WTC11 (cell line): Measurements from ENCODE around the gene SPINT2. TPM values are rescaled to one million over a fixed set of nuclear protein-coding genes. Genes with fewer than 3 reads are reported as not detected.

ENCODE experiments used
- ATAC-seq: fragments of 200-7000 bp; cut with Tn5 transposase; 2 replicates; pipeline ENCODE4 v1.10.0; 2021; ENCODE audit warnings: mild to moderate bottlenecking, moderate library complexity
- CTCF ChIA-PET: fragments of 300-600 bp; sonication (Branson Sonifier 250); formaldehyde crosslinking; loops from one replicate; lab custom pipeline; 2021; ENCODE audit warnings: antibody characterized with exemption; lab: Charles Lee
- POLR2A ChIA-PET: fragments of 350-600 bp; sonication (Branson Sonifier 250); formaldehyde crosslinking; loops from one replicate; lab custom pipeline; 2021; ENCODE audit warnings: antibody characterized with exemption; lab: Charles Lee
- DNase-seq: peaks from one replicate; pipeline ENCODE4 v3.0.0; 2021; ENCODE audit warnings: low spot score
- H3K27ac Mint-ChIP-seq: 2 replicates; pipeline ENCODE4 v1.8.0; 2021; ENCODE audit warnings: mixed read lengths
- H3K27me3 Mint-ChIP-seq: 2 replicates; pipeline ENCODE4 v1.8.0; 2021; ENCODE audit warnings: low read depth, mild to moderate bottlenecking, moderate library complexity, mixed read lengths
- H3K36me3 Mint-ChIP-seq: 2 replicates; pipeline ENCODE4 v1.8.0; 2021; ENCODE audit warnings: mixed read lengths
- H3K4me1 Mint-ChIP-seq: 2 replicates; pipeline ENCODE4 v1.8.0; 2022; ENCODE audit warnings: mixed read lengths
- H3K4me3 Mint-ChIP-seq: 2 replicates; pipeline ENCODE4 v1.8.0; 2021; ENCODE audit warnings: mild to moderate bottlenecking, moderate library complexity, mixed read lengths
- H3K9me3 Mint-ChIP-seq: 2 replicates; pipeline ENCODE4 v1.8.0; 2021; ENCODE audit warnings: mixed read lengths
- AFF4 ChIP-seq: sonication (generic); formaldehyde crosslinking; IDR thresholded peaks from 2 replicates; pipeline ENCODE4 v1.8.1; 2023; ENCODE audit warnings: mild to moderate bottlenecking, missing genetic modification reagents, borderline replicate concordance
- E2F4 ChIP-seq: sonication (generic); formaldehyde crosslinking; IDR thresholded peaks from 2 replicates; pipeline ENCODE4 v1.8.1; 2022; ENCODE audit warnings: low read depth, mild to moderate bottlenecking, moderate library complexity, missing genetic modification reagents, borderline replicate concordance
- EMX1 ChIP-seq: fragments of 250-450 bp; sonication (Bioruptor Pico); IDR thresholded peaks from 2 replicates; pipeline ENCODE4 v1.8.0; 2021; ENCODE audit warnings: mild to moderate bottlenecking
- FOXK1 ChIP-seq: sonication (generic); formaldehyde crosslinking; IDR thresholded peaks from 2 replicates; pipeline ENCODE4 v1.8.0; 2022; ENCODE audit warnings: mild to moderate bottlenecking, moderate library complexity, missing genetic modification reagents
- GRHL2 ChIP-seq: fragments of 250-450 bp; sonication (Bioruptor Pico); IDR thresholded peaks from 2 replicates; pipeline ENCODE4 v1.8.0; 2022; ENCODE audit warnings: mild to moderate bottlenecking, moderate library complexity; ENCODE audit not compliant: insufficient replicate concordance, severe bottlenecking
- MXD4 ChIP-seq: fragments of 250-450 bp; sonication (Bioruptor Pico); IDR thresholded peaks from 2 replicates; pipeline ENCODE4 v1.8.0; 2021; ENCODE audit warnings: mild to moderate bottlenecking, moderate library complexity, borderline replicate concordance
- NR3C1 ChIP-seq: sonication (generic); formaldehyde crosslinking; conservative IDR thresholded peaks from 2 replicates; pipeline ENCODE4 v1.8.1; 2023; ENCODE audit warnings: low read depth, mild to moderate bottlenecking, missing genetic modification reagents
- RELA ChIP-seq: sonication (generic); formaldehyde crosslinking; IDR thresholded peaks from 2 replicates; pipeline ENCODE4 v1.8.1; 2022; ENCODE audit warnings: missing genetic modification reagents, mild to moderate bottlenecking, borderline replicate concordance
- SMAD3 ChIP-seq: sonication (generic); formaldehyde crosslinking; IDR thresholded peaks from 2 replicates; pipeline ENCODE4 v1.8.0; 2022; ENCODE audit warnings: missing genetic modification reagents, mild to moderate bottlenecking, borderline replicate concordance
- SP1 ChIP-seq: sonication (generic); formaldehyde crosslinking; conservative IDR thresholded peaks from 2 replicates; pipeline ENCODE4 v1.8.1; 2022; ENCODE audit warnings: missing genetic modification reagents
- TP53 ChIP-seq: sonication (generic); formaldehyde crosslinking; IDR thresholded peaks from 2 replicates; pipeline ENCODE4 v1.8.1; 2023; ENCODE audit warnings: mild to moderate bottlenecking, missing genetic modification reagents
- ZNF121 ChIP-seq: sonication (generic); formaldehyde crosslinking; IDR thresholded peaks from 2 replicates; pipeline ENCODE4 v1.8.0; 2023; ENCODE audit warnings: missing genetic modification reagents
- ZNF219 ChIP-seq: sonication (generic); formaldehyde crosslinking; IDR thresholded peaks from 2 replicates; pipeline ENCODE4 v1.8.0; 2023; ENCODE audit warnings: missing genetic modification reagents, mild to moderate bottlenecking, borderline replicate concordance
- ZNF671 ChIP-seq: fragments of 250-450 bp; sonication (Bioruptor Pico); IDR thresholded peaks from 2 replicates; pipeline ENCODE4 v1.8.0; 2021; ENCODE audit warnings: mild to moderate bottlenecking
- total RNA-seq: library from RNA; stranded (reverse); gene quantifications from 3 replicates; pipeline ENCODE4 v1.2.3, GENCODE V29; 2021
- TF ChIP-seq, protein P1 (sequence below): fragments of 250-450 bp; sonication (Bioruptor Pico); IDR thresholded peaks from 2 replicates; pipeline ENCODE4 v1.9.0; 2021; ENCODE audit warnings: mild to moderate bottlenecking
- TF ChIP-seq, protein P2 (sequence below): sonication (generic); formaldehyde crosslinking; IDR thresholded peaks from 2 replicates; pipeline ENCODE4 v1.8.0; 2022; ENCODE audit warnings: mild to moderate bottlenecking, missing genetic modification reagents
- TF ChIP-seq, protein P3 (sequence below): fragments of 200-600 bp; IDR thresholded peaks from 2 replicates; pipeline ENCODE4 v1.8.0; 2022; ENCODE audit warnings: antibody characterized with exemption
- TF ChIP-seq, protein P4 (sequence below): sonication (generic); formaldehyde crosslinking; IDR thresholded peaks from 2 replicates; pipeline ENCODE4 v1.8.0; 2022; ENCODE audit warnings: mild to moderate bottlenecking, missing genetic modification reagents

The SPINT2 gene
- total RNA-seq, 1 experiment from 2014 or later = 335 TPM

DNA sequence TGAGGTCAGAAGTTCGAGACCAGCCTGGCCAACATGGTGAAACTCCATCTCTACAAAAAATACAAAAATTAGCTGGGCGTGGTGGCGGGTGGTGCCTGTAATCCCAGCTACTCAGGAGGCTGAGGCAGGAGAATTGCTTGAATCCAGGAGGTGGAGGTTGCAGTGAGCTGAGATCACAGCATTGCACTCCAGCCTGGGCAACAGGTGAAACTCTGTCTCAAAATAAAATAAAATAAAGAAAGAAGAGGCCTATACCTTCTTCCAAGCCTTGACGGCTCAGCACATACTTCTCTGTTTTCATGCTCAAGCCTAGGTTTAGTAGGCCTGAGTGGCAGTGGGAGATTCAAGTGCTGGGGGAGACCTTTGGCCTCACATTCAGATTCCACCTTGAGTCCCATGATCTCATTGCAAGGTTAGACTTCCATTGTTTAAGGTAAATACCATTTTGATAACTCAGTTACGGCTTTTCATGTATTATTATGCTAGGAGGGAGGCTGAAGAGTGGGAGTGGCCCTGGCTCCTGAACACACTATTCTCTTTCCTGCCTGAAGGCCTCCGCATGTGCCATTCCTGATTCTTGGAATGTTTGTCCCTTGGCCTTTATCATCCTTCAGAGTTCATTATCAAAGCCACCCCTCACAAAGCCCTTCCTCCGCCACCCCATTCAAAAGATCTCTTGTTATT, 1.6 kb upstream of the SPINT2 start (continued):
- TF ChIP-seq, protein P1, sequence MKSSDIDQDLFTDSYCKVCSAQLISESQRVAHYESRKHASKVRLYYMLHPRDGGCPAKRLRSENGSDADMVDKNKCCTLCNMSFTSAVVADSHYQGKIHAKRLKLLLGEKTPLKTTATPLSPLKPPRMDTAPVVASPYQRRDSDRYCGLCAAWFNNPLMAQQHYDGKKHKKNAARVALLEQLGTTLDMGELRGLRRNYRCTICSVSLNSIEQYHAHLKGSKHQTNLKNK (CRISPR knock-in tag) = no peak
- no peak for TF ChIP-seq TP53 (CRISPR knock-in tag)
- TF ChIP-seq, protein P2, sequence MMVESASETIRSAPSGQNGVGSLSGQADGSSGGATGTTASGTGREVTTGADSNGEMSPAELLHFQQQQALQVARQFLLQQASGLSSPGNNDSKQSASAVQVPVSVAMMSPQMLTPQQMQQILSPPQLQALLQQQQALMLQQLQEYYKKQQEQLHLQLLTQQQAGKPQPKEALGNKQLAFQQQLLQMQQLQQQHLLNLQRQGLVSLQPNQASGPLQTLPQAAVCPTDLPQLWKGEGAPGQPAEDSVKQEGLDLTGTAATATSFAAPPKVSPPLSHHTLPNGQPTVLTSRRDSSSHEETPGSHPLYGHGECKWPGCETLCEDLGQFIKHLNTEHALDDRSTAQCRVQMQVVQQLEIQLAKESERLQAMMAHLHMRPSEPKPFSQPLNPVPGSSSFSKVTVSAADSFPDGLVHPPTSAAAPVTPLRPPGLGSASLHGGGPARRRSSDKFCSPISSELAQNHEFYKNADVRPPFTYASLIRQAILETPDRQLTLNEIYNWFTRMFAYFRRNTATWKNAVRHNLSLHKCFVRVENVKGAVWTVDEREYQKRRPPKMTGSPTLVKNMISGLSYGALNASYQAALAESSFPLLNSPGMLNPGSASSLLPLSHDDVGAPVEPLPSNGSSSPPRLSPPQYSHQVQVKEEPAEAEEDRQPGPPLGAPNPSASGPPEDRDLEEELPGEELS (CRISPR knock-in tag) = no peak
- TF ChIP-seq ZNF671 = no peak
- TF ChIP-seq ZNF219 (CRISPR knock-in tag) = no peak
- no peak for TF ChIP-seq EMX1
- TF ChIP-seq, protein P3, sequence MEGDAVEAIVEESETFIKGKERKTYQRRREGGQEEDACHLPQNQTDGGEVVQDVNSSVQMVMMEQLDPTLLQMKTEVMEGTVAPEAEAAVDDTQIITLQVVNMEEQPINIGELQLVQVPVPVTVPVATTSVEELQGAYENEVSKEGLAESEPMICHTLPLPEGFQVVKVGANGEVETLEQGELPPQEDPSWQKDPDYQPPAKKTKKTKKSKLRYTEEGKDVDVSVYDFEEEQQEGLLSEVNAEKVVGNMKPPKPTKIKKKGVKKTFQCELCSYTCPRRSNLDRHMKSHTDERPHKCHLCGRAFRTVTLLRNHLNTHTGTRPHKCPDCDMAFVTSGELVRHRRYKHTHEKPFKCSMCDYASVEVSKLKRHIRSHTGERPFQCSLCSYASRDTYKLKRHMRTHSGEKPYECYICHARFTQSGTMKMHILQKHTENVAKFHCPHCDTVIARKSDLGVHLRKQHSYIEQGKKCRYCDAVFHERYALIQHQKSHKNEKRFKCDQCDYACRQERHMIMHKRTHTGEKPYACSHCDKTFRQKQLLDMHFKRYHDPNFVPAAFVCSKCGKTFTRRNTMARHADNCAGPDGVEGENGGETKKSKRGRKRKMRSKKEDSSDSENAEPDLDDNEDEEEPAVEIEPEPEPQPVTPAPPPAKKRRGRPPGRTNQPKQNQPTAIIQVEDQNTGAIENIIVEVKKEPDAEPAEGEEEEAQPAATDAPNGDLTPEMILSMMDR = no peak
- no peak for TF ChIP-seq NR3C1
- TF ChIP-seq RELA (CRISPR knock-in tag) = no peak
- no peak for TF ChIP-seq MXD4 (CRISPR knock-in tag)
- no peak for TF ChIP-seq GRHL2 (CRISPR knock-in tag)
- no peak for TF ChIP-seq AFF4
- TF ChIP-seq, protein P4, sequence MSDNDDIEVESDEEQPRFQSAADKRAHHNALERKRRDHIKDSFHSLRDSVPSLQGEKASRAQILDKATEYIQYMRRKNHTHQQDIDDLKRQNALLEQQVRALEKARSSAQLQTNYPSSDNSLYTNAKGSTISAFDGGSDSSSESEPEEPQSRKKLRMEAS (CRISPR knock-in tag) = no peak
- TF ChIP-seq FOXK1 = no peak
- TF ChIP-seq, all 79 proteins: peak for 0

- no peak for TF ChIP-seq RELA (CRISPR knock-in tag)
- TF ChIP-seq SP1 (CRISPR knock-in tag) = no peak
- no peak for TF ChIP-seq E2F4 (CRISPR knock-in tag)
- TF ChIP-seq ZNF121 (CRISPR knock-in tag) = peak; percentile 57
- no peak for TF ChIP-seq GRHL2 (CRISPR knock-in tag)
- TF ChIP-seq SMAD3 (CRISPR knock-in tag) = 0 out of 2 replicates have a peak, but pooled peaks have one; percentile 34
- no peak for TF ChIP-seq ZNF219 (CRISPR knock-in tag)
- no peaks in the 10 kb centered on the region for H3K9me3 Mint-ChIP-seq
- H3K4me1 Mint-ChIP-seq = peaks cover 51% of the 10 kb centered on the region
- peak overlapping the region; percentile 63 for H3K4me3 Mint-ChIP-seq
- CTCF ChIA-PET = interaction anchor here (1.0 to 5.8 kb wide), 12 partner anchors 8 to 139 kb away, joined by 3 to 50 read pairs (median 9); partner anchors contain the start of genes CATSPERG, FAM98C, GGN and PPP1R14A
- peak; percentile 97 for DNase-seq
- no peaks in the 10 kb centered on the region for H3K27me3 Mint-ChIP-seq
- H3K36me3 Mint-ChIP-seq = no peaks in the 10 kb centered on the region; the same call in 1 of the 2 replicates
- peak; percentile 89 for ATAC-seq
- POLR2A ChIA-PET = interaction anchor here (0.9 to 2.5 kb wide), 9 partner anchors 8 to 585 kb away, joined by 3 to 20 read pairs (median 3); partner anchors contain the start of genes C19orf33, GGN, PPP1R14A and PSMD8
- peak overlapping the region; percentile 97 for H3K27ac Mint-ChIP-seq
Measured at GRCh38 chr19:38263689-38264485, 486 bp upstream of the SPINT2 start.
